Glutamatergic neuron (in vitro differentiated cells): ENCODE data around the gene TMBIM4. TPM values are rescaled to one million over a fixed set of nuclear protein-coding genes. Genes with fewer than 3 reads are reported as not detected.
A peak's percentile ranks its signal among the peaks of the same experiment; 100 is the strongest.

Experiments
- DNase-seq: peaks from one replicate; pipeline ENCODE4 v3.0.0; 2022
- H3K27ac Mint-ChIP-seq: one replicate; pipeline ENCODE4 v1.8.0; 2020; ENCODE audit warnings: mild to moderate bottlenecking, mixed read lengths, inconsistent platforms; ENCODE audit not compliant: unreplicated experiment
- H3K27me3 Mint-ChIP-seq: one replicate; pipeline ENCODE4 v1.8.0; 2020; ENCODE audit warnings: mild to moderate bottlenecking, moderate library complexity, mixed read lengths, inconsistent platforms; ENCODE audit not compliant: unreplicated experiment
- H3K36me3 Mint-ChIP-seq: one replicate; pipeline ENCODE4 v1.8.0; 2020; ENCODE audit warnings: mild to moderate bottlenecking, mixed read lengths, inconsistent platforms; ENCODE audit not compliant: unreplicated experiment
- H3K4me1 Mint-ChIP-seq: one replicate; pipeline ENCODE4 v1.8.0; 2020; ENCODE audit warnings: mild to moderate bottlenecking, low read depth, mixed read lengths, inconsistent platforms; ENCODE audit not compliant: unreplicated experiment
- H3K4me3 Mint-ChIP-seq: one replicate; pipeline ENCODE4 v1.8.0; 2020; ENCODE audit warnings: mild to moderate bottlenecking, mixed read lengths, inconsistent platforms; ENCODE audit not compliant: unreplicated experiment
- H3K9me3 Mint-ChIP-seq: one replicate; pipeline ENCODE4 v1.8.0; 2020; ENCODE audit warnings: mild to moderate bottlenecking, moderate library complexity, mixed read lengths, inconsistent platforms; ENCODE audit not compliant: unreplicated experiment
- CTCF ChIP-seq: fragments of 200-600 bp; sonication (generic); IDR thresholded peaks from one replicate; pipeline ENCODE4 v1.5.0; 2021; ENCODE audit not compliant: partially characterized antibody, unreplicated experiment
- total RNA-seq: library from RNA; stranded (reverse); fragmentation: NEBNext Ultra II Directional; extraction: Animal tissue kit (Norgen Biotek cat#: 25700); gene quantifications from one replicate; pipeline ENCODE4 v1.2.1, GENCODE V29; 2021; ENCODE audit not compliant: unreplicated experiment

TMBIM4 gene
- total RNA-seq, 1 donor from 2014 or later = 26.6 TPM

DNA sequence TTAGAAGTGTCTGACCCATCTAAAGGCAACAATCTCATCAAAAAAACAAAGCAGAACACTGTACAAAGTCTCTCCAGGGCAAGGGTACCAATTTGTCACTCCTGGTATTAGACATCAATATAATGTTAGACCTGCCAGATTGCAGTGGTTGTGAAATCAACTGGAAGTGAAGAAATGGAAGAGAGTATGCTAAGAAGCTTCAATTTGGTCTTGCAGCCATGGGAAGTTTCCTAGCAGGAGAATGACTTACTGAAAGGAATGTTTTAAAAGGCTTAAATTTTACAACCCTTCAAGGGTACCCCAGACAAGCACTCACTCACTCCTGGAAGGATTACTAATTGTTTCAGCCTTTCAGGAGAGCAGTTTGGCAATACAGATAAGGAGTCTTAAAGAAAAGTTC lies 58.2 kb downstream of the TMBIM4 start:
- H3K4me3 Mint-ChIP-seq = no peak overlapping the region
- H3K27ac Mint-ChIP-seq = no peak overlapping the region
- peaks cover 2% of the 10 kb centered on the region for H3K27me3 Mint-ChIP-seq
- H3K4me1 Mint-ChIP-seq = peaks cover 4% of the 10 kb centered on the region
- no peak for DNase-seq
- H3K9me3 Mint-ChIP-seq = no peaks in the 10 kb centered on the region
- no peak for TF ChIP-seq CTCF
- no peaks in the 10 kb centered on the region for H3K36me3 Mint-ChIP-seq

- TF ChIP-seq CTCF = no peak
- Mint-ChIP-seq H3K4me3 (no peak overlapping the region), H3K36me3 (no peaks in the 10 kb centered on the region), H3K4me1 (peaks cover 4% of the 10 kb centered on the region), H3K27me3 (peaks cover 2% of the 10 kb centered on the region), H3K9me3 (no peaks in the 10 kb centered on the region), H3K27ac (no peak overlapping the region)
- DNase-seq = no peak
Measured at GRCh38 chr12:66109056-66109455, 60.7 kb downstream of the TMBIM4 start.

- Mint-ChIP-seq H3K4me3 (no peak overlapping the region), H3K27ac (no peak overlapping the region), H3K27me3 (peaks cover 2% of the 10 kb centered on the region), H3K36me3 (no peaks in the 10 kb centered on the region), H3K9me3 (no peaks in the 10 kb centered on the region), H3K4me1 (peaks cover 4% of the 10 kb centered on the region)
- TF ChIP-seq CTCF = no peak
- no peak for DNase-seq
Measured at GRCh38 chr12:66108386-66108785, 61.4 kb downstream of the TMBIM4 start.

- no peak for DNase-seq
- H3K36me3 Mint-ChIP-seq = no peaks in the 10 kb centered on the region
- no peak overlapping the region for H3K27ac Mint-ChIP-seq
- TF ChIP-seq CTCF = peak; percentile 89
- H3K4me1 Mint-ChIP-seq = peaks cover 4% of the 10 kb centered on the region
- no peak overlapping the region for H3K4me3 Mint-ChIP-seq
- peaks cover 2% of the 10 kb centered on the region for H3K27me3 Mint-ChIP-seq
- H3K9me3 Mint-ChIP-seq = peaks cover 2% of the 10 kb centered on the region
Measured at GRCh38 chr12:66107451-66107915, 62.3 kb downstream of the TMBIM4 start.

- Mint-ChIP-seq H3K4me3 (no peak overlapping the region), H3K27me3 (no peaks in the 10 kb centered on the region), H3K4me1 (peaks cover 2% of the 10 kb centered on the region), H3K36me3 (peaks cover 5% of the 10 kb centered on the region), H3K9me3 (peaks cover 2% of the 10 kb centered on the region), H3K27ac (no peak overlapping the region)
- peak; percentile 19 for TF ChIP-seq CTCF
- no peak for DNase-seq
Measured at GRCh38 chr12:66103016-66103913, 66.5 kb downstream of the TMBIM4 start.
